Sigmoid colon (tissue), 7 donors: ENCODE results near the gene RANBP17. TPM values are rescaled to one million over a fixed set of nuclear protein-coding genes. Genes with fewer than 3 reads are reported as not detected.

ENCODE experiments used
- DNase-seq: peaks from one replicate; pipeline ENCODE4 v3.0.0-alpha.2; 2019
- H3K27ac ChIP-seq, 4 donors: fragments of 200-600 bp; sonication (generic); one replicate each; pipeline ENCODE4 v1.5.1; 2016 to 2019; ENCODE audit warnings: mild to moderate bottlenecking in 1 of 4
- H3K27me3 ChIP-seq, 3 donors: fragments of 200-600 bp; sonication (generic); one replicate each; pipeline ENCODE4 v1.5.1; 2019; ENCODE audit warnings: mild to moderate bottlenecking in 1 of 3
- H3K36me3 ChIP-seq, 4 donors: fragments of 200-600 bp; sonication (generic); one replicate each; pipeline ENCODE4 v1.5.1; 2016 to 2019
- H3K4me1 ChIP-seq, 4 donors: fragments of 200-600 bp; sonication (generic); one replicate each; pipeline ENCODE4 v1.5.1; 2017 to 2019
- H3K4me3 ChIP-seq, 4 donors: fragments of 200-600 bp; sonication (generic); one replicate each; pipeline ENCODE4 v1.5.1; 2017 to 2019; ENCODE audit warnings: mild to moderate bottlenecking in 2 of 4, moderate library complexity in 1 of 4
- H3K9me3 ChIP-seq, 4 donors: fragments of 200-600 bp in 3 of 4; sonication (generic) in 3 of 4; one replicate each; pipeline versions ENCODE4 v1.5.1 to v1.6.1; 2013 to 2019
- EP300 ChIP-seq, 4 donors: sonication (generic); formaldehyde crosslinking; IDR thresholded peaks; one replicate each; pipeline ENCODE4 v1.6.1; 2017; ENCODE audit warnings: antibody characterized with exemption in 4 of 4
- POLR2A ChIP-seq, 2 donors: fragments of 450-650 bp; IDR thresholded peaks; one replicate each; pipeline ENCODE4 v1.6.1; 2016; ENCODE audit warnings: antibody characterized with exemption in 2 of 2, mild to moderate bottlenecking in 2 of 2, moderate library complexity in 2 of 2
- POLR2AphosphoS5 ChIP-seq, 4 donors: sonication (generic); formaldehyde crosslinking; IDR thresholded peaks; one replicate each; pipeline ENCODE4 v1.6.1; 2017; ENCODE audit warnings: antibody characterized with exemption in 4 of 4
- WGBS, 2 donors: extraction: QIAGEN DNeasy Blood & Tissue Kit; methylation state at CpG; one replicate each; pipeline ENCODE4 v1.1.7; 2013; 5-methylcytosine and 5-hydroxymethylcytosine counted together
- intact Hi-C: fragments of 100-400 bp; cut with DNase I; formaldehyde crosslinking; loops from one replicate; pipeline ENCODE4 v1.15.1; 2023
- polyA plus RNA-seq, 3 donors: library from polyadenylated mRNA; stranded (reverse); fragments of 200-250 nt; gene quantifications; one replicate each; pipeline ENCODE4 v1.2.3, GENCODE V29; 2013
- total RNA-seq, 4 donors: library from RNA; depleted of rRNA; stranded (reverse); fragments of >200 nt; gene quantifications; one replicate each; pipeline ENCODE4 v1.1.0, GENCODE V29; 2016
- TF ChIP-seq, protein P1 (sequence below), 4 experiments: fragments of 450-650 bp in 3 of 4; fragments of 200-600 bp in 1 of 4; IDR thresholded peaks; one replicate each; pipeline ENCODE4 v1.5.1; 2016 to 2019; ENCODE audit warnings: antibody characterized with exemption in 4 of 4, mild to moderate bottlenecking in 3 of 4, moderate library complexity in 2 of 4
- donor health status: healthy with polysubstance abuse.
- donor health status: Bipolar disorder and iron deficiency.
- donor health status: healthy.

Gene RANBP17
- total and polyA plus RNA-seq, 7 donors: 0.23 to 25.8 (median 11.4) TPM

DNA sequence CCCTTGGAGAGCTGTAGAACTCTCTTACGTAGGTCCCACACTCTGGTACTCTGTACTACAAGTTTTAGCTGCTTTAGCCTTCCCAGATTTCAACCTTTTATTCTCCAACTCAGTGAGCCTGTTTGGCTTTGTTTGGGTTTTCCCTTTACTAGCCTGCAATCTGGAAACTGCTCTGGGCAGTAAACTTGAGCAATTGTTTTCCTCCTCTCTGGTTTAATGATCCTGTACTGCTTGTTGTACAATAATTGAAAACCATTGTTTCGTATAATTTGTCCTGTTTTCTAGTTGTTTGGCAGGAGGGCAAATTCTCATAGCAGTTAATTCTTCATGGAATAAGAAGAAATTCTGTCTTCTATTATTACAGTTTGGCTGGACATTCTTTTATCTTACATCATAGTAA lies 384.4 kb downstream of the RANBP17 start:
- WGBS, 2 donors: 90 to 93% methylated on average over 2 of the region's 2 CpGs
- TF ChIP-seq, protein P1, sequence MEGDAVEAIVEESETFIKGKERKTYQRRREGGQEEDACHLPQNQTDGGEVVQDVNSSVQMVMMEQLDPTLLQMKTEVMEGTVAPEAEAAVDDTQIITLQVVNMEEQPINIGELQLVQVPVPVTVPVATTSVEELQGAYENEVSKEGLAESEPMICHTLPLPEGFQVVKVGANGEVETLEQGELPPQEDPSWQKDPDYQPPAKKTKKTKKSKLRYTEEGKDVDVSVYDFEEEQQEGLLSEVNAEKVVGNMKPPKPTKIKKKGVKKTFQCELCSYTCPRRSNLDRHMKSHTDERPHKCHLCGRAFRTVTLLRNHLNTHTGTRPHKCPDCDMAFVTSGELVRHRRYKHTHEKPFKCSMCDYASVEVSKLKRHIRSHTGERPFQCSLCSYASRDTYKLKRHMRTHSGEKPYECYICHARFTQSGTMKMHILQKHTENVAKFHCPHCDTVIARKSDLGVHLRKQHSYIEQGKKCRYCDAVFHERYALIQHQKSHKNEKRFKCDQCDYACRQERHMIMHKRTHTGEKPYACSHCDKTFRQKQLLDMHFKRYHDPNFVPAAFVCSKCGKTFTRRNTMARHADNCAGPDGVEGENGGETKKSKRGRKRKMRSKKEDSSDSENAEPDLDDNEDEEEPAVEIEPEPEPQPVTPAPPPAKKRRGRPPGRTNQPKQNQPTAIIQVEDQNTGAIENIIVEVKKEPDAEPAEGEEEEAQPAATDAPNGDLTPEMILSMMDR (IDR thresholded peaks at IDR 0.05): no peak
- TF ChIP-seq EP300 (IDR thresholded peaks at IDR 0.05) (no peak), POLR2AphosphoS5 (IDR thresholded peaks at IDR 0.05) (no peak), POLR2A (IDR thresholded peaks at IDR 0.05) (no peak)
- Histone ChIP-seq H3K4me1 (peaks cover 0 to 10% (median 0%) of the 10 kb centered on the region in 4 donors), H3K27ac (no peak overlapping the region), H3K9me3 (peaks cover 0 to 9% (median 1%) of the 10 kb centered on the region in 4 donors), H3K4me3 (no peak overlapping the region), H3K27me3 (no peaks in the 10 kb centered on the region), H3K36me3 (no peaks in the 10 kb centered on the region)
- intact Hi-C loops: no loop called here
- no peak for DNase-seq

GRCh38 chr5:171249460-171249859 lies 387.6 kb downstream of the RANBP17 start:
- Histone ChIP-seq H3K27ac (no peak overlapping the region), H3K4me1 (no peaks in the 10 kb centered on the region), H3K36me3 (no peaks in the 10 kb centered on the region), H3K27me3 (no peaks in the 10 kb centered on the region), H3K9me3 (peaks cover 0 to 9% (median 1%) of the 10 kb centered on the region in 4 donors), H3K4me3 (no peak overlapping the region)
- TF ChIP-seq POLR2A (IDR thresholded peaks at IDR 0.05) (no peak), EP300 (IDR thresholded peaks at IDR 0.05) (no peak), POLR2AphosphoS5 (IDR thresholded peaks at IDR 0.05) (no peak)
- TF ChIP-seq, protein P1 (IDR thresholded peaks at IDR 0.05): no peak
- intact Hi-C loops: no loop called here
- DNase-seq: no peak

- Histone ChIP-seq H3K36me3 (no peaks in the 10 kb centered on the region), H3K4me3 (no peak overlapping the region), H3K4me1 (no peaks in the 10 kb centered on the region), H3K27ac (no peak overlapping the region), H3K9me3 (peaks cover 0 to 9% (median 1%) of the 10 kb centered on the region in 4 donors), H3K27me3 (no peaks in the 10 kb centered on the region)
- TF ChIP-seq POLR2A (IDR thresholded peaks at IDR 0.05): no peak
- intact Hi-C loops: no loop called here
- DNase-seq: no peak
- WGBS, 2 donors: 97 to 100% methylated on average over 1 of the region's 1 CpG
These were observed 388.9 kb downstream of the RANBP17 start for GRCh38 chr5:171250738-171251137.

- DNase-seq: no peak
- Histone ChIP-seq H3K4me1 (no peaks in the 10 kb centered on the region), H3K27me3 (no peaks in the 10 kb centered on the region), H3K9me3 (peaks cover 0 to 9% (median 1%) of the 10 kb centered on the region in 4 donors), H3K36me3 (no peaks in the 10 kb centered on the region), H3K4me3 (no peak overlapping the region), H3K27ac (no peak overlapping the region)
- intact Hi-C loops: no loop called here
- 97% methylated on average over 21 of the region's 21 CpGs for WGBS, 2 donors
- TF ChIP-seq POLR2AphosphoS5 (IDR thresholded peaks at IDR 0.05) (no peak), POLR2A (IDR thresholded peaks at IDR 0.05) (no peak), EP300 (IDR thresholded peaks at IDR 0.05) (no peak)
- TF ChIP-seq, protein P1 (IDR thresholded peaks at IDR 0.05): no peak
These were observed 389.7 kb downstream of the RANBP17 start for GRCh38 chr5:171251519-171251918.

DNA sequence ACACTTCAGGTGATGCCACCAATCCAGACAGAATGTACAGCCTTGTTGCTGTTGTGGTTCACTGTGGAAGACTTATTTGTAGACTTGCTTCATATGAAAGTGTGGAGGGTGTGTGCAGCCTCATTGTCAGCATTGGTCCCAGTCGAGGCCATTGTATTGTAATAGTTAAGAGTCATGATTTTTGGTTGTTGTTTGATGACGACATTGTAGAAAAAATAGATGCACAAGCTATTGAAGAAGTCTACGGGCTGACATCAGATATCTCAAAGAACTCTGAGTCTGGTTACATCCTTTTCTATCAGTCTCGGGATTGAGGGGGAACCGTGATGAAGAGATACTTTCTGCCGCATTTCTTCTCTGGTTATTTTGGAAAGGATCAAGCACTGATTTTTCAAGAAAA lies 390.9 kb downstream of the RANBP17 start:
- H3K9me3 ChIP-seq: peaks cover 0 to 9% (median 1%) of the 10 kb centered on the region in 4 donors
- no peak overlapping the region for H3K4me3 ChIP-seq
- intact Hi-C loops: no loop called here
- DNase-seq: no peak
- no peaks in the 10 kb centered on the region for H3K4me1 ChIP-seq
- H3K27ac ChIP-seq: no peak overlapping the region
- H3K36me3 ChIP-seq: no peaks in the 10 kb centered on the region
- TF ChIP-seq, protein P1 (IDR thresholded peaks at IDR 0.05): no peak
- WGBS, 2 donors: 92 to 95% methylated on average over 6 of the region's 6 CpGs
- no peaks in the 10 kb centered on the region for H3K27me3 ChIP-seq
